MM.1S (cell line): ENCODE data around the gene ZNF888.

Source experiments
- EZH2 ChIP-seq: fragments of 300-600 bp; sonication (generic); optimal IDR thresholded peaks from 2 replicates; pipeline ENCODE3; 2017; ENCODE audit warnings: low read depth, mild to moderate bottlenecking, antibody characterized with exemption, low read length, mixed read lengths
- TF ChIP-seq, protein P1 (sequence below): fragments of 300-600 bp; sonication (generic); IDR thresholded peaks from 2 replicates; pipeline ENCODE4 v1.5.1; 2016; ENCODE audit warnings: antibody characterized with exemption, low read length, mixed read lengths

DNA sequence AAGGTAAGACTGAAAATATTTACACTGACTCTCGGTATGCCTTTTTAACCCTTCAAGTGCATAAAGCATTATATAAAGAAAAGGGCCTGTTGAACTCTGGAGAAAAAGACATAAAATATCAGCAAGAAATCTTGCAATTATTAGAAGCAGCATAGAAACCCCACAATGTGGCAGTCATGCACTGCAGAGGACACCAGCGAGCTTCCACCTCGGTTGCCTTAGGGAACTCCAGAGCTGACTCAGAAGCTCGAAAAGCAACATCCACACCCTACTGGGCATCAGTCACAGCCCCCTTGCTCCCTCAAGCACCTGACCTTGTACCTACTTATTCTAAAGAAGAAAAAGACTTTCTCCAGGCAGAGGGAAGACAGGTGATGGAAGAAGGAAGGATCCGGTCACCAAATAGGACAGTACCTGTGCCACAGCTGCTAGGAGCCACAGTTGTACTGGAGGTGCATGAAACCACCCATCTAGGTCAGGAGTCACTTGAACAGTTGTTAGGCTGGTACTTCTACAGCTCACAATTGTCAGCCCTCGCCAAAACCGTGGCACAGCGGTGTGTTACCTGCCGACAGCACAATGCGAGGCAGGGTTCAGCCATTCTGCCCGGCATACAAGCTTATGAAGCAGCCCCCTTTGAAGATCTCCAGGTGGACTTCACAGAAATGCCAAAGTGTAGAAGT is 36.5 kb upstream of the ZNF888 start:
- TF ChIP-seq, protein P1, sequence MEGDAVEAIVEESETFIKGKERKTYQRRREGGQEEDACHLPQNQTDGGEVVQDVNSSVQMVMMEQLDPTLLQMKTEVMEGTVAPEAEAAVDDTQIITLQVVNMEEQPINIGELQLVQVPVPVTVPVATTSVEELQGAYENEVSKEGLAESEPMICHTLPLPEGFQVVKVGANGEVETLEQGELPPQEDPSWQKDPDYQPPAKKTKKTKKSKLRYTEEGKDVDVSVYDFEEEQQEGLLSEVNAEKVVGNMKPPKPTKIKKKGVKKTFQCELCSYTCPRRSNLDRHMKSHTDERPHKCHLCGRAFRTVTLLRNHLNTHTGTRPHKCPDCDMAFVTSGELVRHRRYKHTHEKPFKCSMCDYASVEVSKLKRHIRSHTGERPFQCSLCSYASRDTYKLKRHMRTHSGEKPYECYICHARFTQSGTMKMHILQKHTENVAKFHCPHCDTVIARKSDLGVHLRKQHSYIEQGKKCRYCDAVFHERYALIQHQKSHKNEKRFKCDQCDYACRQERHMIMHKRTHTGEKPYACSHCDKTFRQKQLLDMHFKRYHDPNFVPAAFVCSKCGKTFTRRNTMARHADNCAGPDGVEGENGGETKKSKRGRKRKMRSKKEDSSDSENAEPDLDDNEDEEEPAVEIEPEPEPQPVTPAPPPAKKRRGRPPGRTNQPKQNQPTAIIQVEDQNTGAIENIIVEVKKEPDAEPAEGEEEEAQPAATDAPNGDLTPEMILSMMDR: no peak
- no peak for TF ChIP-seq EZH2
